Measurements from ENCODE around the gene NHLRC1. TPM values are rescaled to one million over a fixed set of nuclear protein-coding genes. Genes with fewer than 3 reads are reported as not detected.

Gene NHLRC1
- total and polyA plus RNA-seq, 10 of the 15 experiments (the other 5 are each of a cell fraction or from before 2014, with no cell fraction given), result 0.04 to 0.22 (median 0.12) TPM; not detected in 2

- BruUV-seq (replicated peaks), result no TSS peak
- DNase-seq (ENCODE audit: low read depth, low spot score), result no peak
- ChIA-PET POLR2A (no interaction called here), CTCF (interaction anchor here (1.1 to 1.7 kb wide), 8 partner anchors 30 to 384 kb away, joined by 3 to 8 read pairs (median 4); no protein-coding TSS in a partner anchor), RAD21 (ENCODE audit: unreplicated experiment) (interaction anchor here (1.0 kb wide), 2 partner anchors 181 to 384 kb away, joined by 3 to 5 read pairs; no protein-coding TSS in a partner anchor), SMC1A (ENCODE audit: uncharacterized antibody, unreplicated experiment) (interaction anchor here (0.9 to 2.3 kb wide), 5 partner anchors 12 to 382 kb away, joined by 3 to 7 read pairs (median 5); no protein-coding TSS in a partner anchor)
- Histone ChIP-seq H3K36me3 (ENCODE audit: control insufficient read depth in 2 of 2, insufficient read depth in 2 of 2, low read length in 1 of 2) (no peaks in the 10 kb centered on the region), H4K20me1 (ENCODE audit: control insufficient read depth, insufficient read depth) (no peaks in the 10 kb centered on the region), H3K4me2 (ENCODE audit: control insufficient read depth, insufficient read depth) (no peak overlapping the region), H3K27me3 (replicated peaks in 1 of 2; ENCODE audit: control insufficient read depth in 2 of 2, insufficient read depth in 2 of 2, low read length in 1 of 2) (no peaks in the 10 kb centered on the region), H3K27ac (ENCODE audit: control insufficient read depth, insufficient read depth) (no peak overlapping the region), H3K4me3 (no peak overlapping the region), H3K9ac (ENCODE audit: control insufficient read depth, insufficient read depth, low read length) (no peak overlapping the region), H3K79me2 (ENCODE audit: control insufficient read depth, insufficient read depth, low read length) (no peaks in the 10 kb centered on the region), H3K4me1 (ENCODE audit: control insufficient read depth, insufficient read depth, low read length) (no peaks in the 10 kb centered on the region), H2AFZ (ENCODE audit: control insufficient read depth, low read depth, low read length) (no peak overlapping the region), H3K9me3 (replicated peaks; ENCODE audit: control insufficient read depth, insufficient read depth, low read length) (no peaks in the 10 kb centered on the region; the same call in 2 of the 3 replicates)
- FAIRE-seq, result no peak
- peak; percentile 59 for ATAC-seq
- intact Hi-C loops (cut with micrococcal nuclease; ENCODE audit: unreplicated experiment) (loop anchor here (5.0 to 10.0 kb wide), 4 partner anchors 134 to 967 kb away; partner anchors contain the start of gene KIF13A), in situ Hi-C loops (cut with MboI) (no loop called here)
- WGBS (ENCODE audit: insufficient coverage, insufficient replicate concordance, low lambda C conversion rate, missing lambda C conversion rate), result 86% methylated on average over 19 of the region's 19 CpGs
- no peak for TF ChIP-seq PAX5 (IDR thresholded peaks at IDR 0.05; ENCODE audit: borderline replicate concordance, low read depth, low read length)
- no peak for TF ChIP-seq POLR2AphosphoS5 (IDR thresholded peaks at IDR 0.05; ENCODE audit: low read length)
- TF ChIP-seq RAD21 (IDR thresholded peaks at IDR 0.05; ENCODE audit: insufficient read depth, low read depth, low read length), result 0 out of 2 replicates have a peak, but pooled peaks have one; percentile 18
- peak in 2 of 3 experiments; percentile 21 to 32; a peak in 2 of 6 replicates for TF ChIP-seq CTCF (IDR thresholded peaks at IDR 0.05 in 2 of 3, conservative IDR thresholded peaks at IDR 0.05 in 1 of 3; ENCODE audit: control insufficient read depth in 2 of 3, extremely low read depth in 1 of 3, insufficient read depth in 1 of 3, low read depth in 3 of 3, low read length in 3 of 3)
- no peak for TF ChIP-seq ZSCAN29 (IDR thresholded peaks at IDR 0.05)
- TF ChIP-seq JUND (IDR thresholded peaks at IDR 0.05; ENCODE audit: low read depth, low read length), result no peak
- no peak for TF ChIP-seq TBL1XR1 (IDR thresholded peaks at IDR 0.05; ENCODE audit: low read depth, low read length)
- no peak for TF ChIP-seq NR2C2 (IDR thresholded peaks at IDR 0.05; ENCODE audit: borderline replicate concordance, control insufficient read depth, insufficient read length, low read depth)
- no peak for TF ChIP-seq ZBTB4 (CRISPR knock-in tag; IDR thresholded peaks at IDR 0.05)
- TF ChIP-seq RCOR1 (conservative IDR thresholded peaks at IDR 0.05; ENCODE audit: low read depth, low read length), result no peak
- no peak for TF ChIP-seq WRNIP1 (IDR thresholded peaks at IDR 0.05; ENCODE audit: borderline replicate concordance, low read depth, low read length)
- no peak for TF ChIP-seq TCF12 (IDR thresholded peaks at IDR 0.05; ENCODE audit: low read depth, low read length)
- TF ChIP-seq SMC3 (IDR thresholded peaks at IDR 0.05; ENCODE audit: borderline replicate concordance, low read length), result peak; percentile 22; the same call in 1 of the 2 replicates
- TF ChIP-seq ZBED1 (IDR thresholded peaks at IDR 0.05; ENCODE audit: borderline replicate concordance), result no peak
- TF ChIP-seq E2F4 (IDR thresholded peaks at IDR 0.05; ENCODE audit: low read depth, low read length), result no peak
- TF ChIP-seq FOXM1 (IDR thresholded peaks at IDR 0.05; ENCODE audit: low read depth, low read length), result no peak
Observed at GRCh38 chr6:18121580-18122127, 823 bp downstream of the NHLRC1 start.

Data from GM12878 (cell line).